ENCODE results near the gene FOXK2.

The FOXK2 gene

DNA sequence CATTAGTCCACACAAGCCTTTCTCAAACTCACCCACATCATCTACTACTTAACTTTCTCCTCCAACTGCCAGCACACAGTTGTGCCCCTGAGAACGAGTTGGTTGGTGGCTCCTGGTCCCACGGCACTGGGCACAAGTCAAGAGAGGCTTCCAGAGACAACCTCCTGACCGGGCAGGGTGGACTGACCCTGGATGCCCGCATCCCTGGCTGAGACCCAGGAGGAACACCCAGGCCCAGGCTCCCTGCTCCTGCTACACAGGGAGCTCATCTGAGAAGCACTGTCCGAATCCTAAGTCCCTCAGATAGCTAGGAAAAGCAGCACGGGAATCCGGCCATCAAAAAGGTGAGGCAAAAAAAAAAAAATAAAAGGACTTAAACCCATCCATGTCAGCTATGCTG lies 99.7 kb downstream of the FOXK2 start:
- no peak for TF ChIP-seq CTCF (IDR thresholded peaks at IDR 0.05; ENCODE audit: insufficient read depth, low read depth, low read length, missing control alignments)
- no peak overlapping the region for H3K4me3 ChIP-seq (ENCODE audit: low read depth, low read length)
- DNase-seq (ENCODE audit: low read depth) = no peak

GRCh38 chr17:82619641-82620040 lies 100.1 kb downstream of the FOXK2 start:
- no peak for TF ChIP-seq CTCF (IDR thresholded peaks at IDR 0.05; ENCODE audit: insufficient read depth, low read depth, low read length, missing control alignments)
- H3K4me3 ChIP-seq (ENCODE audit: low read depth, low read length) = no peak overlapping the region
- no peak for DNase-seq (ENCODE audit: low read depth)

DNA sequence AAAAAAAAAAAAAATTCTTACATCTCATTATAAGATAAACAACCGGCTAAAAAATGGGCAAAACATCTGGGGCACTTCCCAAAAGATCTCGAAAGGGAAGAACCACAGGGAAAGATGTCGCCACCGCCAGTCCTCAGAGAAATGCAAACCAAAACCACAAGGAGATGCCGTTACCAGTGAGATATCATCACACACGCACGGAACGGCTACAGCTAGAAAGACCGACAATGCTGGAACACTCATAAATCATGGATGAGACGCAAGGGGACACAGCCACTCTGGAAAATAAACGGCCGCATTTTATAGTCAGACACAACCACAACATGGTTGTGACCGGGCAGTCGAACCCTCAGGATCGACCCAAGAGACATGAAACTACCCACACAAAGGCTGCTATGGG lies 104.2 kb downstream of the FOXK2 start:
- H3K4me3 ChIP-seq (ENCODE audit: low read depth, low read length) = no peak overlapping the region
- DNase-seq (ENCODE audit: low read depth) = no peak
- TF ChIP-seq CTCF (IDR thresholded peaks at IDR 0.05; ENCODE audit: insufficient read depth, low read depth, low read length, missing control alignments) = no peak

- DNase-seq (ENCODE audit: low read depth) = no peak
- TF ChIP-seq CTCF (IDR thresholded peaks at IDR 0.05; ENCODE audit: insufficient read depth, low read depth, low read length, missing control alignments) = no peak
- H3K4me3 ChIP-seq (ENCODE audit: low read depth, low read length) = no peak overlapping the region
Measured at GRCh38 chr17:82627405-82627804, 107.9 kb downstream of the FOXK2 start.

GRCh38 chr17:82629748-82630147 lies 110.2 kb downstream of the FOXK2 start:
- DNase-seq (ENCODE audit: low read depth) = no peak
- no peak for TF ChIP-seq CTCF (IDR thresholded peaks at IDR 0.05; ENCODE audit: insufficient read depth, low read depth, low read length, missing control alignments)
- H3K4me3 ChIP-seq (ENCODE audit: low read depth, low read length) = no peak overlapping the region

GRCh38 chr17:82630212-82630611 lies 110.7 kb downstream of the FOXK2 start:
- TF ChIP-seq CTCF (IDR thresholded peaks at IDR 0.05; ENCODE audit: insufficient read depth, low read depth, low read length, missing control alignments) = no peak
- DNase-seq (ENCODE audit: low read depth) = no peak
- no peak overlapping the region for H3K4me3 ChIP-seq (ENCODE audit: low read depth, low read length)

DNA sequence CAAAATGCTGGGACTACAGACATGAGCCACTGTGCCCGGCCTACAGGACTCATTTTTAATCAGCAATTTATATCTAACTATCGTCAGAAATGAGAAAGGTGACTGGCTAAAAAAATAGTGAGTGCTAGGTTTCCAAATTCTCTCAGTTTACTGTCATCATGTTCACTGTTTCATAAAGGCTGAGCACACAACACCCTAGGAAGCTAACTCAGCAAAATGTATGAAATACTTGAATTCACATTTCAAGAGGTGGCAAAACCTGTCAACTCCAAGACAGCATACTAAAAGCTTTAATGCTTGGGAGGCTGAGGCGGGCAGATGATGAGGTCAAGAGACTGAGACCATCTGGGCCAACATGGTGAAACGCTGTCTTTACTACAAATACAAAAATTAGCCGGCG lies 112.0 kb downstream of the FOXK2 start:
- no peak for TF ChIP-seq CTCF (IDR thresholded peaks at IDR 0.05; ENCODE audit: insufficient read depth, low read depth, low read length, missing control alignments)
- H3K4me3 ChIP-seq (ENCODE audit: low read depth, low read length) = no peak overlapping the region
- no peak for DNase-seq (ENCODE audit: low read depth)
